DND-41 (cell line): Measurements from ENCODE around the gene SLC6A7.

Source experiments
- ATAC-seq: fragments of 200-7000 bp; cut with Tn5 transposase; 3 replicates; pipeline ENCODE4 v1.9.1; 2021; ENCODE audit warnings: low read depth; ENCODE audit not compliant: insufficient read depth
- DNase-seq: peaks from one replicate; pipeline ENCODE4 v3.0.0-alpha.2; 2020
- H2AFZ ChIP-seq: 2 replicates; pipeline ENCODE4 v1.6.0; 2012; ENCODE audit warnings: low read depth, low read length
- H3K27ac ChIP-seq: 2 replicates; pipeline ENCODE4 v1.5.1; 2012; ENCODE audit warnings: low read length, inconsistent platforms
- H3K27me3 ChIP-seq: fragments of 200-600 bp; sonication (generic); 2 replicates; pipeline ENCODE4 v1.6.0; 2012; ENCODE audit warnings: low read length, mild to moderate bottlenecking, inconsistent platforms; ENCODE audit not compliant: insufficient read depth, poor library complexity
- H3K36me3 ChIP-seq: 2 replicates; pipeline ENCODE4 v1.5.1; 2012; ENCODE audit warnings: low read length, inconsistent platforms; ENCODE audit not compliant: insufficient read depth
- H3K4me1 ChIP-seq: 2 replicates; pipeline ENCODE4 v1.5.1; 2012; ENCODE audit warnings: mild to moderate bottlenecking, low read length; ENCODE audit not compliant: insufficient read depth
- H3K4me2 ChIP-seq: 2 replicates; pipeline ENCODE4 v1.6.0; 2012; ENCODE audit warnings: mild to moderate bottlenecking, moderate library complexity, low read length, inconsistent platforms; ENCODE audit not compliant: insufficient read depth
- H3K4me3 ChIP-seq, 2 experiments: fragments of 200-600 bp in 1 of 2; shearing (Covaris generic) in 1 of 2; 2 replicates each; pipeline ENCODE4 v1.5.1; 2012 to 2016; ENCODE audit warnings: inconsistent platforms in 2 of 2, low read length in 2 of 2, mild to moderate bottlenecking in 2 of 2, low read depth in 1 of 2, moderate library complexity in 1 of 2
- H3K79me2 ChIP-seq: 2 replicates; pipeline ENCODE4 v1.6.0; 2012; ENCODE audit warnings: low read length, inconsistent platforms; ENCODE audit not compliant: insufficient read depth
- H3K9ac ChIP-seq: 2 replicates; pipeline ENCODE4 v1.6.0; 2012; ENCODE audit warnings: low read depth, mild to moderate bottlenecking, inconsistent platforms, low read length, moderate library complexity
- H3K9me3 ChIP-seq: 2 replicates; pipeline ENCODE4 v1.5.1; 2012; ENCODE audit warnings: low read length, moderate library complexity, mild to moderate bottlenecking, inconsistent platforms; ENCODE audit not compliant: insufficient read depth, severe bottlenecking
- H4K20me1 ChIP-seq: 2 replicates; pipeline ENCODE4 v1.6.0; 2012; ENCODE audit warnings: low read length; ENCODE audit not compliant: insufficient read depth
- EZH2 ChIP-seq: IDR thresholded peaks from 3 replicates; pipeline ENCODE4 v1.6.1; 2012; ENCODE audit warnings: borderline replicate concordance, low read depth, mild to moderate bottlenecking, moderate library complexity, low read length, inconsistent platforms; ENCODE audit not compliant: severe bottlenecking
- TF ChIP-seq, protein P1 (sequence below): IDR thresholded peaks from 2 replicates; pipeline ENCODE4 v1.5.1; 2012; ENCODE audit warnings: borderline replicate concordance, low read length, moderate library complexity, mild to moderate bottlenecking; ENCODE audit not compliant: poor library complexity, severe bottlenecking; ENCODE audit errors: extremely low read depth

The SLC6A7 gene

DNA sequence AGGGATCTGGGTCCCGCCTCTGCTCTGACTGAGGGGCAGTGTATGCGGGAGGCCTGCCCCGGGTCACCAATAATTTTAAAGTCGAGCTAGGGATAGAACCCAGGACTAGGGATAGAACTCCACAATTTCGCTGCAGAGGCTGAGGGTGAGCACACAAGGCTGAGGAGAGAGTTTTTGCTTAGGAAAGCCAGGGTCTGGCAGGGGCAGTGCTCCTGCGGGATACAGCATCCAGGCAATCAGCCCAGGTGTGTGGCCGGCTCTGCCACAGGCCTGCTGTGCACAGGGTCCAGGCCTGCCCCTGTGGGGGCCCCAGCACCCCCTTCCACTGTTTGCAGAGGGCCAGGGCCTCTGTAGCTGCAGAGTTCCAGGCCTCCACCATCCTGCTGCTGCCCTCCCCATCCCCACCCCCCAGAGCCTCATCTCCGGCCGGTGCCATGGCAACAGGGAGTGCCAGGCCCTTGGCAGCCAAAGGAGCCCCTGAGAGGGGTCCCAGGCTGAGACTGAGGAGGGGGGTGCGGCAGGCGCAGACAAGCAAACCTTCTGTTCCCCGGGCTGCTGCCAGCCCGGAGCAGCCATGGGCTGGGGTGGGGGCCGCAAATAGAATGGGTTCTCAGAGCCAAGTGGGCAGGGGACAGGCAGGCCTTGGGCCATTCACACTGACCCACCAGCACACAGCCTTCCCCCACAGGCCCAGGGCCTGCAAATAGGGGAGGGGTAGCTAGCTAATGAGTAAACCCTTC, 42.8 kb upstream of the SLC6A7 start:
- no peak overlapping the region for H3K4me2 ChIP-seq

DNA sequence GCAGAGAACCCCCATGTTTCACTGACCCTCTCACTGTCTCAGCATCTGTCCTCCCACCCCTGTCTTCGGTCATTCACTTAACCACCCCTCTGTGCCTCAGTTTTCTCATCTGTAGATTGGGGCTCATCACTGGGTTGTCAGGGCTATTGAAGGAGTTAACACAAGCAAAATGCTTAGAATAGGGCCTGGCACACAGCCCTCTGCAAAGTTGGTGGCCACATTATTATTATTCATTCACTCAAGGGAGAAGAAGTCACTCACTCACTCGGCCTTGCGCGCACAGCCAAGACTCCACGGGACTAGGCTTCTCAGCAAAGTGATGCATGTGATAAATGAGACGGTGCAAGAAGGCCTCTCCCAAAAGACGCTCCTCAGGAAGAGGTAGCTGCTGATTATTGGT, 42.2 kb upstream of the SLC6A7 start:
- TF ChIP-seq EZH2: no peak
- TF ChIP-seq, protein P1, sequence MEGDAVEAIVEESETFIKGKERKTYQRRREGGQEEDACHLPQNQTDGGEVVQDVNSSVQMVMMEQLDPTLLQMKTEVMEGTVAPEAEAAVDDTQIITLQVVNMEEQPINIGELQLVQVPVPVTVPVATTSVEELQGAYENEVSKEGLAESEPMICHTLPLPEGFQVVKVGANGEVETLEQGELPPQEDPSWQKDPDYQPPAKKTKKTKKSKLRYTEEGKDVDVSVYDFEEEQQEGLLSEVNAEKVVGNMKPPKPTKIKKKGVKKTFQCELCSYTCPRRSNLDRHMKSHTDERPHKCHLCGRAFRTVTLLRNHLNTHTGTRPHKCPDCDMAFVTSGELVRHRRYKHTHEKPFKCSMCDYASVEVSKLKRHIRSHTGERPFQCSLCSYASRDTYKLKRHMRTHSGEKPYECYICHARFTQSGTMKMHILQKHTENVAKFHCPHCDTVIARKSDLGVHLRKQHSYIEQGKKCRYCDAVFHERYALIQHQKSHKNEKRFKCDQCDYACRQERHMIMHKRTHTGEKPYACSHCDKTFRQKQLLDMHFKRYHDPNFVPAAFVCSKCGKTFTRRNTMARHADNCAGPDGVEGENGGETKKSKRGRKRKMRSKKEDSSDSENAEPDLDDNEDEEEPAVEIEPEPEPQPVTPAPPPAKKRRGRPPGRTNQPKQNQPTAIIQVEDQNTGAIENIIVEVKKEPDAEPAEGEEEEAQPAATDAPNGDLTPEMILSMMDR: no peak
- no peak overlapping the region for H3K9ac ChIP-seq
- no peak overlapping the region for H3K4me2 ChIP-seq
- no peaks in the 10 kb centered on the region for H3K79me2 ChIP-seq
- H3K9me3 ChIP-seq: no peaks in the 10 kb centered on the region
- H3K4me3 ChIP-seq: no peak overlapping the region
- ATAC-seq: no peak
- H3K4me1 ChIP-seq: peaks cover 9% of the 10 kb centered on the region
- H3K27me3 ChIP-seq: no peaks in the 10 kb centered on the region
- no peaks in the 10 kb centered on the region; the same call in none of the 2 replicates for H4K20me1 ChIP-seq
- H3K36me3 ChIP-seq: no peaks in the 10 kb centered on the region
- H3K27ac ChIP-seq: no peak overlapping the region
- no peak for DNase-seq
- H2AFZ ChIP-seq: no peak overlapping the region

More for the DNA sequence above, 42.8 kb upstream of the SLC6A7 start:
- H3K36me3 ChIP-seq: no peaks in the 10 kb centered on the region
- no peak overlapping the region for H3K9ac ChIP-seq
- no peaks in the 10 kb centered on the region for H3K79me2 ChIP-seq
- DNase-seq (no peak), ATAC-seq (no peak)
- no peaks in the 10 kb centered on the region for H3K9me3 ChIP-seq
- H3K4me1 ChIP-seq: peaks cover 9% of the 10 kb centered on the region
- H3K27me3 ChIP-seq: no peaks in the 10 kb centered on the region
- H3K4me3 ChIP-seq: no peak overlapping the region
- TF ChIP-seq, protein P1: no peak
- TF ChIP-seq EZH2: no peak
- no peak overlapping the region for H3K27ac ChIP-seq
- no peak overlapping the region for H2AFZ ChIP-seq
- H4K20me1 ChIP-seq: no peaks in the 10 kb centered on the region; the same call in 1 of the 2 replicates

DNA sequence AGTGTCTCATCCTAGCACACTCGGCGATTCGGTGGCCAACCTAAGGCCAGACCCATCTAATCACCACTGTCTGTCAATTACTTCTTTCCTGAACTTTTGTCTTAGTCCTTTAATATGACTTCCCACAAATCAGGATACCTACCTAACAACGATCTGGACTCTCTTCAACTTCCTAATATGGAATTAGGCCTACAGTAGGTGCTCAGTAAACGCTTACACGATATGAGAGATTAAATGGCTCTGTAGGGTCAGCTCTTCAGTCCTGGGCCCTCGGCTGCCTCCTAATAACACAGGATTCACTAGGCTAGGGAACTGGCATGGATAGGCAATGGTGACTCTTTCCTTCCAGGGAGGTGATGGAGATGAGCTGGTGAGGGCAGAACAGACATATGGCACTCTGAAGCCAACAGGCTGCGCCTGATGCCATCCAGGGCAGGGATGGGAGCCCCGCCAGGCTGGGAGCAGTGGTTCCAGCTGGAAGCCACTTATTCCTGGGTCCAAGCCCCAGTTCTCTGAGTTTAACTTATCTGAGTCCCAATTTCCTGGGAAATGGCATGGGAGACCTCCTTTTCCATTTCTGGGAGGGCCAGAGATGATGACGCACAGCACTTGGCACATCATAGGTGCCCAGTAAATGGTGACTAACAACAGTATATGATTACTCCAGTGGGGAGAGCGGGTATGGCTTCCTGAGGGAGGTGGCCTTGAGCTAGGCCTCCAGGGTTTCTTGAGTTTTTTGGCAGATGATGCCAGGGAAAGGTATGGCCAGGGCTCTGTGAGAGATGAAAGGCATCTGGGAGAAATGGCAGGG, 41.5 kb upstream of the SLC6A7 start:
- no peak for DNase-seq
- ATAC-seq: no peak

More for the DNA sequence above, 41.5 kb upstream of the SLC6A7 start:
- Histone ChIP-seq H3K36me3 (no peaks in the 10 kb centered on the region), H3K9me3 (no peaks in the 10 kb centered on the region), H3K4me1 (peaks cover 9% of the 10 kb centered on the region), H3K79me2 (no peaks in the 10 kb centered on the region), H2AFZ (no peak overlapping the region), H3K4me2 (no peak overlapping the region), H3K9ac (no peak overlapping the region), H3K4me3 (no peak overlapping the region), H4K20me1 (no peaks in the 10 kb centered on the region; the same call in none of the 2 replicates), H3K27ac (no peak overlapping the region), H3K27me3 (no peaks in the 10 kb centered on the region)
- TF ChIP-seq, protein P1: no peak
- TF ChIP-seq EZH2: no peak
